HepG2 (cell line): Measurements from ENCODE around the gene JUND. TPM values are rescaled to one million over a fixed set of nuclear protein-coding genes. Genes with fewer than 3 reads are reported as not detected.

ENCODE experiments used
- AHR ChIP-seq: IDR thresholded peaks from 2 replicates; pipeline ENCODE4 v1.6.1; 2018; ENCODE audit warnings: missing genetic modification reagents, missing compliant biosample characterization
- EP300 ChIP-seq, 3 experiments: sonication (generic) in 1 of 3; formaldehyde crosslinking in 1 of 3; IDR thresholded peaks; 2 replicates each; pipeline versions ENCODE4 v1.5.1 to v1.6.1; 2011 to 2020; ENCODE audit warnings: low read depth in 2 of 3, low read length in 2 of 3, borderline replicate concordance in 1 of 3, improper control_type of control experiment in 1 of 3, mild to moderate bottlenecking in 1 of 3, missing genetic modification reagents in 1 of 3, moderate library complexity in 1 of 3
- ERF ChIP-seq: IDR thresholded peaks from 2 replicates; pipeline ENCODE4 v1.6.1; 2018; ENCODE audit warnings: missing biosample characterization, missing genetic modification reagents
- EZH2 ChIP-seq: conservative IDR thresholded peaks from 2 replicates; pipeline ENCODE4 v1.6.1; 2012; ENCODE audit warnings: mild to moderate bottlenecking, low read depth, low read length, moderate library complexity
- FOXK1 ChIP-seq: sonication (generic); formaldehyde crosslinking; IDR thresholded peaks from 2 replicates; pipeline ENCODE4 v1.4.0; 2020; ENCODE audit warnings: low read depth, missing genetic modification reagents, borderline replicate concordance
- HNRNPLL ChIP-seq: fragments of 200-400 bp; formaldehyde crosslinking; IDR thresholded peaks from 2 replicates; pipeline ENCODE4 v1.6.1; 2017; ENCODE audit warnings: mild to moderate bottlenecking, low read depth, low read length; ENCODE audit not compliant: poor library complexity, severe bottlenecking
- HOXA9 ChIP-seq: sonication (generic); formaldehyde crosslinking; IDR thresholded peaks from 2 replicates; pipeline ENCODE4 v1.8.1; 2022; ENCODE audit warnings: missing genetic modification reagents, mild to moderate bottlenecking, moderate library complexity, borderline replicate concordance
- MEIS1 ChIP-seq: sonication (generic); formaldehyde crosslinking; IDR thresholded peaks from 2 replicates; pipeline ENCODE4 v1.9.0; 2021; ENCODE audit warnings: mild to moderate bottlenecking, missing genetic modification reagents, moderate library complexity, borderline replicate concordance
- NFKBIZ ChIP-seq: IDR thresholded peaks from 2 replicates; pipeline ENCODE4 v1.6.1; 2018; ENCODE audit warnings: missing genetic modification reagents, missing compliant biosample characterization
- SALL2 ChIP-seq: sonication (generic); formaldehyde crosslinking; IDR thresholded peaks from 2 replicates; pipeline ENCODE4 v1.8.1; 2023; ENCODE audit warnings: mild to moderate bottlenecking, missing genetic modification reagents, inconsistent platforms
- ZMYM4 ChIP-seq: sonication (generic); formaldehyde crosslinking; IDR thresholded peaks from 2 replicates; pipeline ENCODE4 v1.8.1; 2023; ENCODE audit warnings: mild to moderate bottlenecking, missing genetic modification reagents
- ZNF121 ChIP-seq: sonication (generic); formaldehyde crosslinking; IDR thresholded peaks from 2 replicates; pipeline ENCODE4 v1.5.0; 2020; ENCODE audit warnings: mild to moderate bottlenecking, missing genetic modification reagents
- ZNF17 ChIP-seq: sonication (generic); formaldehyde crosslinking; IDR thresholded peaks from 2 replicates; pipeline ENCODE4 v1.5.0; 2020; ENCODE audit warnings: mild to moderate bottlenecking, missing genetic modification reagents
- ZNF30 ChIP-seq: sonication (generic); formaldehyde crosslinking; IDR thresholded peaks from 2 replicates; pipeline ENCODE4 v1.5.0; 2020; ENCODE audit warnings: mild to moderate bottlenecking, missing genetic modification reagents
- ZNF326 ChIP-seq: sonication (generic); formaldehyde crosslinking; IDR thresholded peaks from 2 replicates; pipeline ENCODE4 v1.4.0; 2020; ENCODE audit warnings: missing genetic modification reagents, borderline replicate concordance
- ZNF331 ChIP-seq: sonication (generic); formaldehyde crosslinking; IDR thresholded peaks from 2 replicates; pipeline ENCODE4 v1.4.0; 2020; ENCODE audit warnings: missing genetic modification reagents
- ZNF337 ChIP-seq: sonication (generic); formaldehyde crosslinking; IDR thresholded peaks from 2 replicates; pipeline ENCODE4 v1.5.1; 2020; ENCODE audit warnings: missing genetic modification reagents, low read depth, mild to moderate bottlenecking, borderline replicate concordance
- ZNF616 ChIP-seq: sonication (generic); formaldehyde crosslinking; IDR thresholded peaks from 2 replicates; pipeline ENCODE4 v1.5.0; 2020; ENCODE audit warnings: low read depth, mild to moderate bottlenecking, missing genetic modification reagents
- ZNF770 ChIP-seq: sonication (generic); formaldehyde crosslinking; IDR thresholded peaks from 2 replicates; pipeline ENCODE4 v1.5.0; 2020; ENCODE audit warnings: mild to moderate bottlenecking, missing genetic modification reagents
- polyA plus RNA-seq, 8 experiments: library from polyadenylated mRNA; depleted of rRNA in 3 of 8; stranded (reverse) in 7 of 8; unstranded in 1 of 8; fragments of >200 nt; fragmentation: Illumina TruSeq in 4 of 8; extraction: Trizol in 4 of 8; gene quantifications; 2 replicates each; pipeline versions ENCODE4 v1.2.1 to v1.2.3, GENCODE V29; 2011 to 2016; ENCODE audit warnings: low read depth in 4 of 8, missing spikeins in 1 of 8, mixed read lengths in 1 of 8; ENCODE audit not compliant: insufficient read depth in 1 of 8
- total RNA-seq, 5 experiments: library from RNA; depleted of rRNA; stranded (reverse); fragments of >200 nt; fragmentation: Illumina TruSeq; extraction: Trizol; gene quantifications; 2 replicates each; pipeline ENCODE4 v1.2.3, GENCODE V29; 2016; ENCODE audit warnings: low read depth in 1 of 5
- TF ChIP-seq, protein P1 (sequence below): sonication (generic); formaldehyde crosslinking; IDR thresholded peaks from 2 replicates; pipeline ENCODE4 v1.8.0; 2022; ENCODE audit warnings: mild to moderate bottlenecking, missing genetic modification reagents, moderate library complexity
- TF ChIP-seq, protein P2 (sequence below), 2 experiments: IDR thresholded peaks; 2 replicates each; pipeline ENCODE4 v1.6.1; 2011 to 2012; ENCODE audit warnings: low read length in 2 of 2, borderline replicate concordance in 1 of 2, low read depth in 1 of 2, mild to moderate bottlenecking in 1 of 2, moderate library complexity in 1 of 2
- TF ChIP-seq, protein P3 (sequence below): sonication (generic); formaldehyde crosslinking; IDR thresholded peaks from 2 replicates; pipeline ENCODE4 v1.4.0; 2020; ENCODE audit warnings: mild to moderate bottlenecking, missing genetic modification reagents

The JUND gene
- total and polyA plus RNA-seq, 2 of the 13 experiments (the other 11 are each of a cell fraction or from before 2014, with no cell fraction given), result 41.2 to 59.8 TPM

DNA sequence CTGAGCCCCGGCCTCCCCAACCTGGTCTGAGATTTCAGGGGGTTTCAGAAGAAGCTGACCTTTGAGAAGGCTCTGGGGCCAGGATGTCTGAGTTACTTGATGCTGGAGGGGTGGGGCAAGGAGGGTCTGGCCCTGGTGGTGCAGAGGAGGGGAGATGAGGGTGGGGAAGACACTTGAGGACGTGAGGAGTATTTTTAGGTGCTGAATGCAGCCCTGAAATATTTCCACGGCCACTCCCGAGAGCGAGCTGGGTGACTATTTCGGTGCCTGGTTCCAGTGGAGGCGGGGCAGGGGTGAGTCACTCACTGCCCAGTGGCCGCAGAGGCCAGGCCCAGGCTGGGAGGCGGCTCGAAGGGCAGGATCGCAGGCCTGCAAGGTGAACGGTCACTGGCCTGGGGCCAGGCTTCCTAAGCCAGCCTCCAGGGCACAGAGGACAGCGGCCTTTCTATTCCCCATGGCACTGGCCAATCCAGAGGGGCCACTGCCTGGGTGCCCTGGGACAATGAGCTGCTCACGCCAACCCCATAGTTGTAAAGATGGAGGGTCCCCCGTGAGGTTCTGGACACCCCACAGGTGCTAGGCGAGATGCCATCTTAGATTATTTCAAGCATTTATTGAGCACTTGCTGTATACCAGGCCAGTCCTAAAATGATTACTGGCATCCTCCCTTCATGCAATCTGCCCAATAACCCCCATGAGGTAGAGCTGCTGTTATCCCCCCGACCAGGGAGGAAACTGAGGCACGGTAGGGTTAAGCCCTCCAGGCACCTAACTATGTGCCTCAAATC is 19.7 kb upstream of the JUND start (continued):
- TF ChIP-seq ZNF331 (peak; percentile 39; the same call in 1 of the 2 replicates), EZH2 (no peak), ERF (no peak), HNRNPLL (no peak), ZNF326 (no peak), EP300 (IDR thresholded peaks at IDR 0.05; ENCODE audit: low read depth in 2 of 2, low read length in 2 of 2) (no peak), EP300 (CRISPR knock-in tag; IDR thresholded peaks at IDR 0.05; ENCODE audit: borderline replicate concordance) (no peak), NFKBIZ (CRISPR knock-in tag) (no peak), ZNF17 (CRISPR knock-in tag) (no peak), ZNF770 (CRISPR knock-in tag) (peak; percentile 86), HOXA9 (CRISPR knock-in tag) (no peak), AHR (CRISPR knock-in tag) (no peak), ZNF30 (CRISPR knock-in tag) (no peak), ZNF121 (CRISPR knock-in tag) (peak; percentile 76), FOXK1 (CRISPR knock-in tag) (no peak), SALL2 (CRISPR knock-in tag) (no peak), ZNF616 (CRISPR knock-in tag) (no peak), MEIS1 (CRISPR knock-in tag) (no peak), ZMYM4 (no peak), ZNF337 (no peak)
- TF ChIP-seq, protein P1, sequence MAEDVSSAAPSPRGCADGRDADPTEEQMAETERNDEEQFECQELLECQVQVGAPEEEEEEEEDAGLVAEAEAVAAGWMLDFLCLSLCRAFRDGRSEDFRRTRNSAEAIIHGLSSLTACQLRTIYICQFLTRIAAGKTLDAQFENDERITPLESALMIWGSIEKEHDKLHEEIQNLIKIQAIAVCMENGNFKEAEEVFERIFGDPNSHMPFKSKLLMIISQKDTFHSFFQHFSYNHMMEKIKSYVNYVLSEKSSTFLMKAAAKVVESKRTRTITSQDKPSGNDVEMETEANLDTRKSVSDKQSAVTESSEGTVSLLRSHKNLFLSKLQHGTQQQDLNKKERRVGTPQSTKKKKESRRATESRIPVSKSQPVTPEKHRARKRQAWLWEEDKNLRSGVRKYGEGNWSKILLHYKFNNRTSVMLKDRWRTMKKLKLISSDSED, result no peak
- TF ChIP-seq, protein P2, sequence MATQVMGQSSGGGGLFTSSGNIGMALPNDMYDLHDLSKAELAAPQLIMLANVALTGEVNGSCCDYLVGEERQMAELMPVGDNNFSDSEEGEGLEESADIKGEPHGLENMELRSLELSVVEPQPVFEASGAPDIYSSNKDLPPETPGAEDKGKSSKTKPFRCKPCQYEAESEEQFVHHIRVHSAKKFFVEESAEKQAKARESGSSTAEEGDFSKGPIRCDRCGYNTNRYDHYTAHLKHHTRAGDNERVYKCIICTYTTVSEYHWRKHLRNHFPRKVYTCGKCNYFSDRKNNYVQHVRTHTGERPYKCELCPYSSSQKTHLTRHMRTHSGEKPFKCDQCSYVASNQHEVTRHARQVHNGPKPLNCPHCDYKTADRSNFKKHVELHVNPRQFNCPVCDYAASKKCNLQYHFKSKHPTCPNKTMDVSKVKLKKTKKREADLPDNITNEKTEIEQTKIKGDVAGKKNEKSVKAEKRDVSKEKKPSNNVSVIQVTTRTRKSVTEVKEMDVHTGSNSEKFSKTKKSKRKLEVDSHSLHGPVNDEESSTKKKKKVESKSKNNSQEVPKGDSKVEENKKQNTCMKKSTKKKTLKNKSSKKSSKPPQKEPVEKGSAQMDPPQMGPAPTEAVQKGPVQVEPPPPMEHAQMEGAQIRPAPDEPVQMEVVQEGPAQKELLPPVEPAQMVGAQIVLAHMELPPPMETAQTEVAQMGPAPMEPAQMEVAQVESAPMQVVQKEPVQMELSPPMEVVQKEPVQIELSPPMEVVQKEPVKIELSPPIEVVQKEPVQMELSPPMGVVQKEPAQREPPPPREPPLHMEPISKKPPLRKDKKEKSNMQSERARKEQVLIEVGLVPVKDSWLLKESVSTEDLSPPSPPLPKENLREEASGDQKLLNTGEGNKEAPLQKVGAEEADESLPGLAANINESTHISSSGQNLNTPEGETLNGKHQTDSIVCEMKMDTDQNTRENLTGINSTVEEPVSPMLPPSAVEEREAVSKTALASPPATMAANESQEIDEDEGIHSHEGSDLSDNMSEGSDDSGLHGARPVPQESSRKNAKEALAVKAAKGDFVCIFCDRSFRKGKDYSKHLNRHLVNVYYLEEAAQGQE (IDR thresholded peaks at IDR 0.05; ENCODE audit: borderline replicate concordance in 1 of 2, low read depth in 1 of 2, low read length in 2 of 2), result no peak
- TF ChIP-seq, protein P3, sequence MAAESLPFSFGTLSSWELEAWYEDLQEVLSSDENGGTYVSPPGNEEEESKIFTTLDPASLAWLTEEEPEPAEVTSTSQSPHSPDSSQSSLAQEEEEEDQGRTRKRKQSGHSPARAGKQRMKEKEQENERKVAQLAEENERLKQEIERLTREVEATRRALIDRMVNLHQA (CRISPR knock-in tag), result no peak
